Adipocyte (in vitro differentiated cells): ENCODE results near the gene HOXB7.

Experiments
- DNase-seq: peaks from one replicate; pipeline ENCODE4 v3.0.0-alpha.2; 2015; ENCODE audit warnings: low read depth
- H3K27me3 ChIP-seq: replicated peaks from 2 replicates; pipeline ENCODE4 v1.7.0; 2013; ENCODE audit warnings: mild to moderate bottlenecking, low read length, moderate library complexity; ENCODE audit not compliant: control insufficient read depth, insufficient read depth
- H3K36me3 ChIP-seq: 2 replicates; pipeline ENCODE4 v1.7.0; 2013; ENCODE audit warnings: low read length, mild to moderate bottlenecking, moderate library complexity; ENCODE audit not compliant: control insufficient read depth, insufficient read depth, severe bottlenecking
- H3K4me1 ChIP-seq: 2 replicates; pipeline ENCODE4 v1.7.0; 2013; ENCODE audit warnings: mild to moderate bottlenecking, low read length, moderate library complexity; ENCODE audit not compliant: control insufficient read depth, insufficient read depth
- H3K4me3 ChIP-seq: 2 replicates; pipeline ENCODE4 v1.7.0; 2013; ENCODE audit warnings: mild to moderate bottlenecking, low read length, moderate library complexity
- H3K9ac ChIP-seq: 2 replicates; pipeline ENCODE4 v1.7.0; 2013; ENCODE audit warnings: mild to moderate bottlenecking, low read length, moderate library complexity
- H3K9me3 ChIP-seq: 2 replicates; pipeline ENCODE4 v1.7.0; 2013; ENCODE audit warnings: mild to moderate bottlenecking, low read length, moderate library complexity; ENCODE audit not compliant: control insufficient read depth

The HOXB7 gene

GRCh38 chr17:48611681-48612455 lies 1.1 kb upstream of the HOXB7 start:
- peak overlapping the region; percentile 94 for H3K9ac ChIP-seq
- no peaks in the 10 kb centered on the region for H3K9me3 ChIP-seq
- no peaks in the 10 kb centered on the region for H3K36me3 ChIP-seq
- H3K4me3 ChIP-seq: peak overlapping the region; percentile 86
- DNase-seq: no peak
- peaks cover 18% of the 10 kb centered on the region for H3K4me1 ChIP-seq
- peaks cover 16% of the 10 kb centered on the region for H3K27me3 ChIP-seq

- peaks cover 23% of the 10 kb centered on the region for H3K4me1 ChIP-seq
- DNase-seq: no peak
- no peaks in the 10 kb centered on the region for H3K36me3 ChIP-seq
- peak overlapping the region; percentile 94 for H3K9ac ChIP-seq
- peak overlapping the region; percentile 86 for H3K4me3 ChIP-seq
- peaks cover 10% of the 10 kb centered on the region for H3K27me3 ChIP-seq
- no peaks in the 10 kb centered on the region for H3K9me3 ChIP-seq
Measured at GRCh38 chr17:48611213-48611612, 396 bp upstream of the HOXB7 start.

GRCh38 chr17:48609759-48610281 lies 997 bp downstream of the HOXB7 start:
- Histone ChIP-seq H3K9ac (peak overlapping the region; percentile 94), H3K4me3 (peak overlapping the region; percentile 86), H3K36me3 (no peaks in the 10 kb centered on the region), H3K4me1 (peaks cover 33% of the 10 kb centered on the region), H3K9me3 (no peaks in the 10 kb centered on the region), H3K27me3 (no peaks in the 10 kb centered on the region)
- DNase-seq: no peak

GRCh38 chr17:48609033-48609432 lies 1.8 kb downstream of the HOXB7 start:
- peaks cover 33% of the 10 kb centered on the region for H3K4me1 ChIP-seq
- DNase-seq: no peak
- H3K9ac ChIP-seq: peak overlapping the region; percentile 94
- H3K4me3 ChIP-seq: peak overlapping the region; percentile 86
- H3K9me3 ChIP-seq: no peaks in the 10 kb centered on the region
- H3K36me3 ChIP-seq: no peaks in the 10 kb centered on the region
- H3K27me3 ChIP-seq: no peaks in the 10 kb centered on the region

- Histone ChIP-seq H3K9me3 (no peaks in the 10 kb centered on the region), H3K4me1 (peaks cover 33% of the 10 kb centered on the region), H3K9ac (peak overlapping the region; percentile 94), H3K4me3 (no peak overlapping the region), H3K36me3 (no peaks in the 10 kb centered on the region), H3K27me3 (no peaks in the 10 kb centered on the region)
- no peak for DNase-seq
Measured at GRCh38 chr17:48608494-48608834, 2.4 kb downstream of the HOXB7 start.

GRCh38 chr17:48606892-48607614 lies 3.8 kb downstream of the HOXB7 start:
- peak overlapping the region; percentile 97 for H3K9ac ChIP-seq
- no peaks in the 10 kb centered on the region for H3K9me3 ChIP-seq
- H3K36me3 ChIP-seq: no peaks in the 10 kb centered on the region
- H3K4me1 ChIP-seq: peaks cover 39% of the 10 kb centered on the region
- DNase-seq: no peak
- H3K27me3 ChIP-seq: no peaks in the 10 kb centered on the region
- H3K4me3 ChIP-seq: no peak overlapping the region

GRCh38 chr17:48605991-48606891 lies 4.6 kb downstream of the HOXB7 start:
- no peaks in the 10 kb centered on the region for H3K27me3 ChIP-seq
- no peak overlapping the region for H3K4me3 ChIP-seq
- H3K4me1 ChIP-seq: peaks cover 44% of the 10 kb centered on the region
- H3K9me3 ChIP-seq: no peaks in the 10 kb centered on the region
- H3K9ac ChIP-seq: peak overlapping the region; percentile 97
- DNase-seq: no peak
- no peaks in the 10 kb centered on the region for H3K36me3 ChIP-seq

- no peak for DNase-seq
- Histone ChIP-seq H3K4me3 (peak overlapping the region; percentile 95), H3K9ac (peak overlapping the region; percentile 97), H3K27me3 (no peaks in the 10 kb centered on the region), H3K4me1 (peaks cover 47% of the 10 kb centered on the region), H3K9me3 (no peaks in the 10 kb centered on the region), H3K36me3 (no peaks in the 10 kb centered on the region)
Measured at GRCh38 chr17:48605409-48605919, 5.4 kb downstream of the HOXB7 start.

- DNase-seq: no peak
Measured at GRCh38 chr17:48604770-48605329, 6.0 kb downstream of the HOXB7 start, which contains the start of gene HOXB6. Gene HOXB6 (minus strand): TSS chr17:48604986. CDS start chr17:48598150, 6,836 bp downstream.

GRCh38 chr17:48603959-48604769 lies 6.7 kb downstream of the HOXB7 start:
- peak overlapping the region; percentile 95 for H3K4me3 ChIP-seq
- no peak for DNase-seq
- H3K9me3 ChIP-seq: no peaks in the 10 kb centered on the region
- H3K4me1 ChIP-seq: peaks cover 41% of the 10 kb centered on the region
- H3K36me3 ChIP-seq: no peaks in the 10 kb centered on the region
- peak overlapping the region; percentile 97 for H3K9ac ChIP-seq
- H3K27me3 ChIP-seq: no peaks in the 10 kb centered on the region

More at GRCh38 chr17:48604770-48605329, 6.0 kb downstream of the HOXB7 start, which contains the start of gene HOXB6:
- peaks cover 46% of the 10 kb centered on the region for H3K4me1 ChIP-seq
- no peaks in the 10 kb centered on the region for H3K27me3 ChIP-seq
- no peaks in the 10 kb centered on the region for H3K36me3 ChIP-seq
- no peaks in the 10 kb centered on the region for H3K9me3 ChIP-seq
- peak within 1 kb of the TSS; percentile 97 for H3K9ac ChIP-seq
- H3K4me3 ChIP-seq: peak within 1 kb of the TSS; percentile 95
